K562 (cell line): ENCODE results near the gene MYL5. TPM values are rescaled to one million over a fixed set of nuclear protein-coding genes. Genes with fewer than 3 reads are reported as not detected.

Experiments
- ATAC-seq: fragments of 200-7000 bp; cut with Tn5 transposase; 3 replicates; pipeline ENCODE4 v1.9.1; 2020; ENCODE audit warnings: moderate library complexity
- BruUV-seq: library from RNA; stranded (reverse); fragments of 400-500 nt; replicated peaks from 2 replicates; lab custom pipeline; 2021; lab: Mats Ljungman, UMichigan
- CTCF ChIA-PET: fragments of 300-600 bp; formaldehyde crosslinking; extraction: SDS; loops from one replicate; lab custom pipeline; 2021; ENCODE audit warnings: low intra/inter-chr PET ratio; lab: Yijun Ruan, JAX
- POLR2A ChIA-PET: fragments of 300-600, 350-650 bp; sonication (Branson Sonifier 250); formaldehyde crosslinking; extraction: SDS; loops from one replicate; lab custom pipeline; 2021; ENCODE audit warnings: antibody characterized with exemption, inconsistent platforms; lab: Yijun Ruan, JAX
- DNase-seq, 4 experiments: peaks; one replicate each; pipeline versions ENCODE4 v3.0.0 to v3.0.0-alpha.2; 2011 to 2018; ENCODE audit warnings: low spot score in 3 of 4, mixed read lengths in 3 of 4; ENCODE audit errors: extremely low read depth in 1 of 4
- FAIRE-seq: peaks from 2 replicates; lab custom pipeline; 2011; peaks lifted over from hg19 to GRCh38; lab: Jason Lieb, UNC
- H2AFZ ChIP-seq: 2 replicates; pipeline ENCODE4 v1.6.0; 2011; ENCODE audit warnings: low read depth, low read length, control low read depth, inconsistent platforms
- H3K27ac ChIP-seq: fragments of 200-600 bp; 3 replicates; pipeline ENCODE4 v1.8.0; 2011; ENCODE audit warnings: low read depth, mild to moderate bottlenecking, control low read depth, inconsistent platforms, low read length, moderate library complexity, mixed read lengths; ENCODE audit errors: extremely low read depth
- H3K27me3 ChIP-seq, 2 experiments: fragments of 300-600 bp in 1 of 2; 2 replicates in 1 of 2; 3 replicates in 1 of 2; pipeline versions ENCODE4 v1.6.0 to v1.8.0; 2011; ENCODE audit warnings: inconsistent platforms in 2 of 2, low read length in 2 of 2, mild to moderate bottlenecking in 1 of 2, mixed read lengths in 1 of 2, moderate library complexity in 1 of 2; ENCODE audit not compliant: control insufficient read depth in 2 of 2, insufficient read depth in 2 of 2
- H3K36me3 ChIP-seq: fragments of 300-600 bp; 3 replicates; pipeline ENCODE4 v1.8.0; 2011; ENCODE audit warnings: mild to moderate bottlenecking, low read length, inconsistent platforms; ENCODE audit not compliant: control insufficient read depth, insufficient read depth
- H3K4me1 ChIP-seq, 2 experiments: fragments of 200-600 bp in 1 of 2; replicated peaks in 1 of 2; 2 replicates in 1 of 2; 3 replicates in 1 of 2; pipeline versions ENCODE4 v1.5.1 to v1.8.0; 2011; ENCODE audit warnings: inconsistent platforms in 2 of 2, low read length in 2 of 2, mild to moderate bottlenecking in 1 of 2, mixed read lengths in 1 of 2, moderate library complexity in 1 of 2; ENCODE audit not compliant: control insufficient read depth in 2 of 2, insufficient read depth in 2 of 2
- H3K4me2 ChIP-seq: 2 replicates; pipeline ENCODE4 v1.6.1; 2011; ENCODE audit warnings: low read length, control low read depth, inconsistent platforms, mixed read lengths; ENCODE audit not compliant: insufficient read depth
- H3K4me3 ChIP-seq: fragments of 200-600 bp; sonication (generic), shearing (Covaris generic); 2 replicates; pipeline ENCODE4 v1.5.1; 2016; ENCODE audit warnings: control low read depth, inconsistent platforms
- H3K79me2 ChIP-seq: fragments of 200-600 bp; 3 replicates; pipeline ENCODE4 v1.8.0; 2011; ENCODE audit warnings: low read length, inconsistent platforms; ENCODE audit not compliant: control insufficient read depth, insufficient read depth
- H3K9ac ChIP-seq, 2 experiments: 2 replicates each; pipeline versions ENCODE4 v1.6.0 to v1.6.1; 2011; ENCODE audit warnings: low read depth in 2 of 2, low read length in 2 of 2, control low read depth in 1 of 2, inconsistent platforms in 1 of 2, mild to moderate bottlenecking in 1 of 2, mixed read lengths in 1 of 2; ENCODE audit not compliant: insufficient read depth in 1 of 2
- H3K9me1 ChIP-seq: one replicate; pipeline ENCODE4 v1.6.0; 2011; ENCODE audit warnings: inconsistent platforms, mild to moderate bottlenecking, low read length, moderate library complexity; ENCODE audit not compliant: control insufficient read depth, insufficient read depth
- H3K9me3 ChIP-seq: replicated peaks from 2 replicates; pipeline ENCODE4 v1.5.1; 2011; ENCODE audit warnings: low read depth, low read length, inconsistent platforms; ENCODE audit not compliant: control insufficient read depth, insufficient read depth
- H4K20me1 ChIP-seq: replicated peaks from 2 replicates; pipeline ENCODE4 v1.6.1; 2011; ENCODE audit warnings: low read length, inconsistent platforms, mixed read lengths; ENCODE audit not compliant: control insufficient read depth, insufficient read depth
- ARID2 ChIP-seq: fragments of 450-650 bp; IDR thresholded peaks from 2 replicates; pipeline ENCODE4 v1.6.1; 2017; ENCODE audit warnings: antibody characterized with exemption, mild to moderate bottlenecking
- ESRRA ChIP-seq: fragments of 450-650 bp; IDR thresholded peaks from 2 replicates; pipeline ENCODE4 v1.6.1; 2014; ENCODE audit warnings: low read depth, mild to moderate bottlenecking, moderate library complexity, borderline replicate concordance
- FOSL1 ChIP-seq: fragments of 200-800 bp; sonication (Bioruptor generic); conservative IDR thresholded peaks from 2 replicates; pipeline ENCODE4 v1.6.1; 2016; ENCODE audit warnings: missing genetic modification characterization, missing compliant biosample characterization
- KLF1 ChIP-seq: fragments of 450-650 bp; IDR thresholded peaks from 2 replicates; pipeline ENCODE4 v1.6.1; 2016; ENCODE audit warnings: missing genetic modification characterization, missing compliant biosample characterization
- MTA2 ChIP-seq: fragments of 450-650 bp; IDR thresholded peaks from 2 replicates; pipeline ENCODE4 v1.6.1; 2016; ENCODE audit warnings: low read depth
- MTA3 ChIP-seq: fragments of 450-650 bp; formaldehyde crosslinking; IDR thresholded peaks from 2 replicates; pipeline ENCODE4 v1.6.1; 2017; ENCODE audit warnings: mild to moderate bottlenecking, borderline replicate concordance
- NCOA1 ChIP-seq: fragments of 450-650 bp; IDR thresholded peaks from 2 replicates; pipeline ENCODE4 v1.6.1; 2016; ENCODE audit warnings: low read depth
- PKNOX1 ChIP-seq: fragments of 450-650 bp; IDR thresholded peaks from 2 replicates; pipeline ENCODE4 v1.6.1; 2016
- POU5F1 ChIP-seq: fragments of 150-350 bp; IDR thresholded peaks from 2 replicates; pipeline ENCODE4 v1.6.1; 2014; ENCODE audit warnings: borderline replicate concordance, low read length, low read depth, mild to moderate bottlenecking; ENCODE audit not compliant: partially characterized antibody
- PTBP1 ChIP-seq: fragments of 200-400 bp; formaldehyde crosslinking; IDR thresholded peaks from 2 replicates; pipeline ENCODE4 v1.6.1; 2017; ENCODE audit warnings: low read depth, low read length
- SFPQ ChIP-seq: fragments of 200-400 bp; formaldehyde crosslinking; IDR thresholded peaks from 2 replicates; pipeline ENCODE4 v1.6.1; 2017; ENCODE audit warnings: mild to moderate bottlenecking, low read depth, low read length, moderate library complexity
- SMAD2 ChIP-seq: fragments of 150-350 bp; IDR thresholded peaks from 2 replicates; pipeline ENCODE4 v1.6.1; 2014; ENCODE audit warnings: low read depth, mild to moderate bottlenecking, low read length
- TRIM24 ChIP-seq, 2 experiments: fragments of 450-650 bp; IDR thresholded peaks; 2 replicates each; pipeline ENCODE4 v1.6.1; 2016
- XRCC3 ChIP-seq: fragments of 450-650 bp; IDR thresholded peaks from 2 replicates; pipeline ENCODE4 v1.6.1; 2017; ENCODE audit warnings: mild to moderate bottlenecking, moderate library complexity
- ZKSCAN8 ChIP-seq: fragments of 200-800 bp; sonication (Bioruptor generic); IDR thresholded peaks from 2 replicates; pipeline ENCODE4 v1.6.1; 2016; ENCODE audit warnings: missing genetic modification characterization, missing compliant biosample characterization
- ZNF239 ChIP-seq: fragments of 250-450 bp; sonication (Bioruptor Pico); IDR thresholded peaks from 2 replicates; pipeline ENCODE4 v1.4.0; 2020; ENCODE audit warnings: mild to moderate bottlenecking
- ZNF324 ChIP-seq: fragments of 250-450 bp; sonication (Bioruptor Pico); IDR thresholded peaks from 2 replicates; pipeline ENCODE4 v1.4.0; 2020; ENCODE audit warnings: mild to moderate bottlenecking
- ZNF639 ChIP-seq, 2 experiments: fragments of 200-800 bp in 1 of 2; sonication (Bioruptor generic) in 1 of 2; sonication (generic) in 1 of 2; formaldehyde crosslinking in 1 of 2; IDR thresholded peaks in 1 of 2; conservative IDR thresholded peaks in 1 of 2; 2 replicates each; pipeline versions ENCODE4 v1.5.0 to v1.6.1; 2016 to 2020; ENCODE audit warnings: missing compliant biosample characterization in 1 of 2, missing genetic modification characterization in 1 of 2, missing genetic modification reagents in 1 of 2
- ZNF785 ChIP-seq: fragments of 250-450 bp; sonication (Bioruptor Pico); IDR thresholded peaks from 2 replicates; pipeline ENCODE4 v1.4.0; 2020; ENCODE audit warnings: mild to moderate bottlenecking
- ZNF79 ChIP-seq: fragments of 250-450 bp; sonication (Bioruptor Pico); IDR thresholded peaks from 2 replicates; pipeline ENCODE4 v1.4.0; 2020; ENCODE audit warnings: low read depth, mild to moderate bottlenecking, moderate library complexity
- WGBS: fragments of 100-300 bp; shearing (Covaris generic); methylation state at CpG from one replicate; pipeline ENCODE4 v1.1.6; 2016; ENCODE audit warnings: low coverage, mixed read lengths; ENCODE audit not compliant: insufficient coverage; ENCODE audit errors: missing lambda C conversion rate; 5-methylcytosine and 5-hydroxymethylcytosine counted together
- in situ Hi-C: fragments of 300-500 bp; cut with MboI; formaldehyde crosslinking; loops from 4 replicates; pipeline ENCODE4 v1.15.0; 2018; ENCODE audit warnings: inconsistent platforms, mixed read lengths
- intact Hi-C: fragments of 100-400 bp; cut with micrococcal nuclease; formaldehyde crosslinking; loops from 2 replicates; pipeline ENCODE4 v1.14.2; 2022
- polyA plus RNA-seq, 8 experiments: library from polyadenylated mRNA; depleted of rRNA in 4 of 8; stranded (reverse) in 5 of 8; unstranded in 3 of 8; fragments of >200 nt; fragmentation: Nextera tagmentation in 2 of 8; fragmentation: Illumina TruSeq in 1 of 8; extraction: Ambion mirVana in 2 of 8; extraction: Trizol in 1 of 8; gene quantifications; 2 replicates each; pipeline versions ENCODE4 v1.2.1 to v1.2.3, GENCODE V29; 2011 to 2014; ENCODE audit warnings: inconsistent platforms in 1 of 8, missing spikeins in 1 of 8
- total RNA-seq, 7 experiments: library from RNA; depleted of rRNA in 6 of 7; stranded (reverse); fragments of >200 nt in 6 of 7; fragmentation: Illumina TruSeq in 2 of 7; extraction: Trizol in 2 of 7; gene quantifications; 2 replicates each; pipeline versions ENCODE4 v1.2.1 to v1.2.3, GENCODE V29; 2011 to 2021; ENCODE audit warnings: low replicate concordance in 1 of 7

The MYL5 gene
- total and polyA plus RNA-seq, 9 of the 15 experiments (the other 6 are each of a cell fraction or from before 2014, with no cell fraction given) = 1.4 to 10.0 (median 4.1) TPM

- H2AFZ ChIP-seq = peak overlapping the region; percentile 83
- H3K4me2 ChIP-seq = peak overlapping the region; percentile 69
- in situ Hi-C loops = no loop called here
- no TSS peak for BruUV-seq
- no peaks in the 10 kb centered on the region for H4K20me1 ChIP-seq
- peaks cover 4% of the 10 kb centered on the region for H3K9me1 ChIP-seq
- FAIRE-seq = peak; percentile 79
- H3K36me3 ChIP-seq = no peaks in the 10 kb centered on the region
- ChIA-PET CTCF (no interaction called here), POLR2A (interaction anchor here (0.6 to 1.4 kb wide), 3 partner anchors 8 to 291 kb away, joined by 3 read pairs; no protein-coding TSS in a partner anchor)
- peak; percentile 81 to 90 (median 85) for DNase-seq
- intact Hi-C loops = no loop called here
- peaks cover 29 to 77% of the 10 kb centered on the region in 2 experiments; a peak in 4 of 5 replicates for H3K4me1 ChIP-seq
- peaks cover 17% of the 10 kb centered on the region for H3K79me2 ChIP-seq
- peak overlapping the region; percentile 63 to 81; a peak in 3 of 4 replicates for H3K9ac ChIP-seq
- H3K27me3 ChIP-seq = no peaks in the 10 kb centered on the region
- H3K4me3 ChIP-seq = no peak overlapping the region
- ATAC-seq = peak; percentile 60
- peak overlapping the region; percentile 74 for H3K27ac ChIP-seq
- H3K9me3 ChIP-seq = no peaks in the 10 kb centered on the region
- 2% methylated on average over 7 of the region's 7 CpGs for WGBS
- no peak for TF ChIP-seq POU5F1
- no peak for TF ChIP-seq ARID2
- no peak for TF ChIP-seq XRCC3
- no peak for TF ChIP-seq ZNF639 (CRISPR knock-in tag; conservative IDR thresholded peaks at IDR 0.05 in 1 of 2, IDR thresholded peaks at IDR 0.05 in 1 of 2)
- no peak for TF ChIP-seq FOSL1 (tag)
- TF ChIP-seq ESRRA = peak; percentile 47; the same call in 1 of the 2 replicates
- TF ChIP-seq PTBP1 = no peak
- no peak for TF ChIP-seq ZNF239 (CRISPR knock-in tag)
- no peak for TF ChIP-seq SMAD2
- TF ChIP-seq MTA2 = 0 out of 2 replicates have a peak, but pooled peaks have one; percentile 6
- no peak for TF ChIP-seq ZKSCAN8 (CRISPR knock-in tag)
- TF ChIP-seq ZNF79 = no peak
- TF ChIP-seq ZNF324 = no peak
- peak; percentile 54; the same call in 1 of the 2 replicates for TF ChIP-seq NCOA1
- TF ChIP-seq MTA3 = peak; percentile 44; the same call in 1 of the 2 replicates
- TF ChIP-seq SFPQ = no peak
- TF ChIP-seq ZNF785 (CRISPR knock-in tag) = no peak
- TF ChIP-seq PKNOX1 = peak; percentile 92
- TF ChIP-seq TRIM24 (IDR thresholded peaks at IDR 0.05) = peak in 1 of 2 experiments; percentile 65; a peak in 2 of 4 replicates
- TF ChIP-seq KLF1 (tag) = peak; percentile 56; the same call in 1 of the 2 replicates
These were observed 28.3 kb downstream of the MYL5 start for GRCh38 chr4:702618-703048.
